Lower leg skin (tissue), 4 donors: ENCODE data around the gene DENND11. TPM values are rescaled to one million over a fixed set of nuclear protein-coding genes. Genes with fewer than 3 reads are reported as not detected.

Experiments used
- DNase-seq, 2 donors: peaks; one replicate each; pipeline ENCODE4 v3.0.0-alpha.2; 2019; ENCODE audit warnings: low spot score in 2 of 2
- H3K4me3 ChIP-seq: fragments of 200-600 bp; sonication (generic); 2 replicates; pipeline ENCODE4 v1.5.1; 2017; ENCODE audit warnings: mild to moderate bottlenecking, low read depth; ENCODE audit not compliant: poor library complexity, severe bottlenecking
- CTCF ChIP-seq, 3 donors: fragments of 450-650 bp; IDR thresholded peaks; one replicate each; pipeline ENCODE4 v1.5.1; 2016; ENCODE audit warnings: antibody characterized with exemption in 3 of 3, mild to moderate bottlenecking in 3 of 3, moderate library complexity in 2 of 3
- POLR2A ChIP-seq, 2 donors: fragments of 450-650 bp; IDR thresholded peaks; one replicate each; pipeline ENCODE4 v1.6.1; 2016 to 2017; ENCODE audit warnings: antibody characterized with exemption in 2 of 2, mild to moderate bottlenecking in 1 of 2, moderate library complexity in 1 of 2
- WGBS, 2 donors: methylation state at CpG; one replicate each; pipeline ENCODE4 v1.1.5; 2018; 5-methylcytosine and 5-hydroxymethylcytosine counted together
- intact Hi-C: fragments of 100-400 bp; cut with DNase I; formaldehyde crosslinking; loops from one replicate; pipeline ENCODE4 v1.15.0; 2023; ENCODE audit warnings: low total_unique reads
- total RNA-seq, 4 donors: library from RNA; depleted of rRNA; stranded (reverse); fragments of >200 nt; gene quantifications; one replicate each; pipeline ENCODE4 v1.1.0, GENCODE V29; 2016

Gene DENND11
- total RNA-seq, 4 donors from 2014 or later, result 11.6 to 15.8 (median 14.6) TPM

GRCh38 chr7:141713890-141714289, 11.9 kb upstream of the DENND11 start:
- no peak overlapping the region for H3K4me3 ChIP-seq
- 87 to 93% methylated on average over 1 of the region's 1 CpG for WGBS, 2 donors
- TF ChIP-seq CTCF (IDR thresholded peaks at IDR 0.05) (no peak), POLR2A (IDR thresholded peaks at IDR 0.05) (no peak)
- intact Hi-C loops, result no loop called here
- DNase-seq, result no peak

GRCh38 chr7:141712603-141713255, 10.8 kb upstream of the DENND11 start:
- no peak for DNase-seq
- WGBS, 2 donors, result 85 to 90% methylated on average over 5 of the region's 5 CpGs
- H3K4me3 ChIP-seq, result no peak overlapping the region
- intact Hi-C loops, result no loop called here
- no peak for TF ChIP-seq CTCF (IDR thresholded peaks at IDR 0.05)
- no peak for TF ChIP-seq POLR2A (IDR thresholded peaks at IDR 0.05)

- 48 to 49% methylated on average over 1 of the region's 1 CpG for WGBS, 2 donors
- H3K4me3 ChIP-seq, result no peak overlapping the region
- DNase-seq, result no peak
- intact Hi-C loops, result no loop called here
- TF ChIP-seq POLR2A (IDR thresholded peaks at IDR 0.05) (no peak), CTCF (IDR thresholded peaks at IDR 0.05) (no peak)
These were observed 8.3 kb upstream of the DENND11 start for GRCh38 chr7:141710301-141710700.

GRCh38 chr7:141709749-141710148, 7.8 kb upstream of the DENND11 start:
- TF ChIP-seq CTCF (IDR thresholded peaks at IDR 0.05), result no peak
- TF ChIP-seq POLR2A (IDR thresholded peaks at IDR 0.05), result no peak
- no peak for DNase-seq
- WGBS, 2 donors, result 86 to 93% methylated on average over 4 of the region's 4 CpGs
- intact Hi-C loops, result no loop called here
- no peak overlapping the region for H3K4me3 ChIP-seq

- no peak overlapping the region for H3K4me3 ChIP-seq
- TF ChIP-seq CTCF (IDR thresholded peaks at IDR 0.05) (no peak), POLR2A (IDR thresholded peaks at IDR 0.05) (no peak)
- intact Hi-C loops, result no loop called here
- no peak for DNase-seq
- 95% methylated on average over 2 of the region's 2 CpGs for WGBS, 2 donors
These were observed 7.4 kb upstream of the DENND11 start for GRCh38 chr7:141709318-141709717.

- TF ChIP-seq POLR2A (IDR thresholded peaks at IDR 0.05), result no peak
- TF ChIP-seq CTCF (IDR thresholded peaks at IDR 0.05), result no peak
- H3K4me3 ChIP-seq, result no peak within 1 kb of the TSS
- intact Hi-C loops, result no loop called here
- WGBS, 2 donors, result 91 to 94% methylated on average over 6 of the region's 6 CpGs
- DNase-seq, result no peak
These were observed 6.4 kb upstream of the DENND11 start, which contains the start of gene WEE2 for GRCh38 chr7:141708351-141708750. TSS of gene WEE2 (plus strand) at chr7:141708353. CDS start at chr7:141708759, 406 bp downstream.
